GM23338 (cell line): ENCODE results near the gene FLRT2. TPM values are rescaled to one million over a fixed set of nuclear protein-coding genes. Genes with fewer than 3 reads are reported as not detected.

Source experiments
- ATAC-seq: fragments of 200-7000 bp; cut with Tn5 transposase; 3 replicates; pipeline ENCODE4 v1.9.1; 2020
- DNase-seq: peaks from one replicate; pipeline ENCODE4 v3.0.0-alpha.2; 2015; ENCODE audit warnings: low spot score
- H2AFZ ChIP-seq: fragments of 200-600 bp; sonication (generic); 2 replicates; pipeline ENCODE4 v1.8.0; 2016; ENCODE audit warnings: antibody characterized with exemption, mild to moderate bottlenecking, moderate library complexity
- H3F3A ChIP-seq: fragments of 200-600 bp; sonication (generic); replicated peaks from 2 replicates; pipeline ENCODE4 v1.8.0; 2017; ENCODE audit warnings: antibody characterized with exemption, mixed run types, low read depth
- H3K27ac ChIP-seq: fragments of 200-600 bp; sonication (generic); 2 replicates; pipeline ENCODE4 v1.6.1; 2016; ENCODE audit warnings: low read depth
- H3K27me3 ChIP-seq: fragments of 200-600 bp; sonication (generic); 2 replicates; pipeline ENCODE4 v1.8.0; 2016; ENCODE audit warnings: mild to moderate bottlenecking, mixed run types, moderate library complexity; ENCODE audit not compliant: insufficient read depth
- H3K36me3 ChIP-seq: fragments of 200-600 bp; sonication (generic); 2 replicates; pipeline ENCODE4 v1.8.0; 2016; ENCODE audit warnings: mild to moderate bottlenecking; ENCODE audit not compliant: insufficient read depth
- H3K4me1 ChIP-seq: fragments of 200-600 bp; sonication (generic); 2 replicates; pipeline ENCODE4 v1.8.0; 2016; ENCODE audit warnings: mild to moderate bottlenecking, moderate library complexity; ENCODE audit not compliant: insufficient read depth
- H3K4me2 ChIP-seq: fragments of 200-600 bp; sonication (generic); 2 replicates; pipeline ENCODE4 v1.7.1; 2017; ENCODE audit warnings: mixed run types
- H3K4me3 ChIP-seq: fragments of 200-600 bp; sonication (generic); 2 replicates; pipeline ENCODE4 v1.6.1; 2016; ENCODE audit warnings: mixed run types
- H3K79me2 ChIP-seq: fragments of 200-600 bp; sonication (generic); replicated peaks from 2 replicates; pipeline ENCODE4 v1.8.0; 2017; ENCODE audit warnings: mild to moderate bottlenecking; ENCODE audit not compliant: insufficient read depth
- H3K9me2 ChIP-seq: fragments of 200-600 bp; sonication (generic); 2 replicates; pipeline ENCODE4 v1.8.0; 2017; ENCODE audit not compliant: insufficient read depth
- H4K20me1 ChIP-seq: fragments of 200-600 bp; sonication (generic); replicated peaks from 2 replicates; pipeline ENCODE4 v1.8.0; 2017; ENCODE audit warnings: mild to moderate bottlenecking; ENCODE audit not compliant: insufficient read depth
- H3K27ac Mint-ChIP-seq: 2 replicates; pipeline ENCODE4 v1.8.0; 2020; ENCODE audit warnings: inconsistent platforms, mild to moderate bottlenecking, moderate library complexity, mixed read lengths
- H3K27me3 Mint-ChIP-seq: 3 replicates; pipeline ENCODE4 v1.8.0; 2022; ENCODE audit warnings: low read depth, mild to moderate bottlenecking, moderate library complexity, mixed read lengths, inconsistent platforms; ENCODE audit not compliant: insufficient read depth, poor library complexity
- H3K36me3 Mint-ChIP-seq: 3 replicates; pipeline ENCODE4 v1.8.0; 2021; ENCODE audit warnings: low read depth, mild to moderate bottlenecking, inconsistent platforms, moderate library complexity, mixed read lengths
- H3K4me1 Mint-ChIP-seq: 3 replicates; pipeline ENCODE4 v1.8.0; 2020; ENCODE audit warnings: mild to moderate bottlenecking, inconsistent platforms, mixed read lengths
- H3K4me3 Mint-ChIP-seq: 3 replicates; pipeline ENCODE4 v1.8.0; 2021; ENCODE audit warnings: moderate library complexity, mild to moderate bottlenecking, inconsistent platforms, mixed read lengths
- H3K9me3 Mint-ChIP-seq: 3 replicates; pipeline ENCODE4 v1.8.0; 2020; ENCODE audit warnings: moderate library complexity, mild to moderate bottlenecking, inconsistent platforms, mixed read lengths
- CREB1 ChIP-seq: fragments of 250-450 bp; sonication (Bioruptor Pico); IDR thresholded peaks from 2 replicates; pipeline ENCODE4 v1.5.0; 2020; ENCODE audit warnings: low read depth, mild to moderate bottlenecking, moderate library complexity
- CTCF ChIP-seq, 2 experiments: fragments of 200-600 bp in 1 of 2; sonication (generic) in 1 of 2; conservative IDR thresholded peaks; 2 replicates each; pipeline versions ENCODE4 v1.5.1 to v1.6.1; 2016 to 2017; ENCODE audit warnings: antibody characterized with exemption in 2 of 2, low read depth in 2 of 2, mild to moderate bottlenecking in 2 of 2, moderate library complexity in 1 of 2
- ETS1 ChIP-seq: IDR thresholded peaks from 2 replicates; pipeline ENCODE4 v1.6.1; 2016; ENCODE audit warnings: antibody characterized with exemption
- EZH2 ChIP-seq: fragments of 200-600 bp; sonication (generic); IDR thresholded peaks from one replicate; pipeline ENCODE4 v1.8.0; 2017; ENCODE audit warnings: antibody characterized with exemption, mild to moderate bottlenecking, low read depth; ENCODE audit not compliant: unreplicated experiment
- EZH2phosphoT487 ChIP-seq: fragments of 200-600 bp; sonication (generic); IDR thresholded peaks from one replicate; pipeline ENCODE4 v1.8.1; 2018; ENCODE audit warnings: antibody characterized with exemption; ENCODE audit not compliant: unreplicated experiment
- JUNB ChIP-seq: IDR thresholded peaks from one replicate; pipeline ENCODE4 v1.6.1; 2016; ENCODE audit warnings: antibody characterized with exemption; ENCODE audit not compliant: unreplicated experiment
- NANOG ChIP-seq: IDR thresholded peaks from 2 replicates; pipeline ENCODE4 v1.6.1; 2016; ENCODE audit warnings: antibody characterized with exemption, borderline replicate concordance
- POLR2AphosphoS5 ChIP-seq: IDR thresholded peaks from 2 replicates; pipeline ENCODE4 v1.6.1; 2016; ENCODE audit warnings: antibody characterized with exemption, low read depth
- REST ChIP-seq: IDR thresholded peaks from one replicate; pipeline ENCODE4 v1.6.1; 2018; ENCODE audit warnings: antibody characterized with exemption; ENCODE audit not compliant: unreplicated experiment
- STAT1 ChIP-seq: IDR thresholded peaks from one replicate; pipeline ENCODE4 v1.6.1; 2016; ENCODE audit warnings: antibody characterized with exemption; ENCODE audit not compliant: unreplicated experiment
- ZNF114 ChIP-seq: fragments of 250-450 bp; sonication (Bioruptor Pico); IDR thresholded peaks from 2 replicates; pipeline ENCODE4 v1.5.0; 2020; ENCODE audit warnings: mild to moderate bottlenecking, moderate library complexity
- ZNF331 ChIP-seq: fragments of 250-450 bp; sonication (Bioruptor Pico); IDR thresholded peaks from 2 replicates; pipeline ENCODE4 v1.5.0; 2020; ENCODE audit warnings: low read depth, mild to moderate bottlenecking, moderate library complexity
- ZNF462 ChIP-seq: fragments of 250-450 bp; sonication (Bioruptor Pico); IDR thresholded peaks from 2 replicates; pipeline ENCODE4 v1.5.0; 2020; ENCODE audit warnings: mild to moderate bottlenecking, moderate library complexity
- polyA plus RNA-seq: library from polyadenylated mRNA; unstranded; fragments of >200 nt; fragmentation: Nextera tagmentation; extraction: Ambion mirVana; gene quantifications from 2 replicates; pipeline ENCODE4 v1.2.1, GENCODE V29; 2016
- total RNA-seq: library from RNA; depleted of rRNA; stranded (reverse); fragments of >200 nt; shearing (Covaris generic); gene quantifications from 2 replicates; pipeline ENCODE4 v1.2.3, GENCODE V29; 2014

The FLRT2 gene
- total and polyA plus RNA-seq, 2 experiments from 2014 or later, result 4.3 to 7.4 TPM

GRCh38 chr14:85580536-85581140, 50.7 kb downstream of the FLRT2 start:
- DNase-seq, result no peak
- Histone ChIP-seq H3K27ac (no peak overlapping the region), H3K79me2 (0 out of 2 replicates have a peak, but pooled peaks cover 3% of the 10 kb centered on the region), H4K20me1 (no peaks in the 10 kb centered on the region), H2AFZ (no peak overlapping the region), H3K4me3 (no peak overlapping the region), H3K9me2 (no peaks in the 10 kb centered on the region), H3K36me3 (no peaks in the 10 kb centered on the region), H3K27me3 (no peaks in the 10 kb centered on the region), H3K4me1 (peaks cover 30% of the 10 kb centered on the region), H3K4me2 (no peak overlapping the region), H3F3A (no peaks in the 10 kb centered on the region)
- Mint-ChIP-seq H3K36me3 (no peaks in the 10 kb centered on the region), H3K9me3 (no peaks in the 10 kb centered on the region; the same call in 2 of the 3 replicates), H3K4me1 (peaks cover 34% of the 10 kb centered on the region), H3K27me3 (peaks cover 3% of the 10 kb centered on the region), H3K4me3 (no peak overlapping the region), H3K27ac (no peak overlapping the region)
- TF ChIP-seq ZNF462 (no peak), ZNF114 (no peak), REST (no peak), CREB1 (CRISPR knock-in tag) (no peak), JUNB (no peak), CTCF (conservative IDR thresholded peaks at IDR 0.05; ENCODE audit: low read depth in 2 of 2) (no peak), NANOG (no peak), EZH2 (no peak), ZNF331 (CRISPR knock-in tag) (no peak), ETS1 (no peak), STAT1 (no peak), EZH2phosphoT487 (no peak), POLR2AphosphoS5 (no peak)
- ATAC-seq, result no peak
